Measurements from ENCODE around the gene HIVEP1. TPM values are rescaled to one million over a fixed set of nuclear protein-coding genes. Genes with fewer than 3 reads are reported as not detected.

The HIVEP1 gene
- total RNA-seq, 1 experiment from 2014 or later, result 6.6 TPM

DNA sequence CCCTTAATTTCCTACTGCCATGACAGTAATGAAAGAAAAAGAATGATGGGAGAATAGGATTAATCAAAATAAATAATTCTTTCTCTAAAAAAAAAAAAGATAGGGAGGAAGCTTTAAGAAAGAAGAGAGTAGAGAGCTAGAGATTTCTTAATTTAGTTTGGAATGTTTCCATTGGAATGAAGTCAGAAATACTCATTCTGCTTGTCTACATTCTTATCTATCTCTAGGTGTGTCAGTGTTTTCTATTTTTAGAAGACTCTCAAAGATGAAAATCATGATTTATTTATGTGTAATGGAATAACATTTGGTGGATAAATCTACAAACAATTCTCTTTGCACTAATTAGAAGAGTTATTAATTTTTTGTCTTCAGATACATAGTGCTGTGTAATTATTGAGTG is 38.0 kb upstream of the HIVEP1 start:
- no peak overlapping the region for H2AFZ ChIP-seq (ENCODE audit: low read length)
- no peaks in the 10 kb centered on the region for H3K79me2 ChIP-seq (ENCODE audit: low read length)
- no peak overlapping the region for H3K4me2 ChIP-seq (ENCODE audit: low read length)
- no TSS peak for BruUV-seq (replicated peaks)
- H4K20me1 ChIP-seq (ENCODE audit: low read length), result no peaks in the 10 kb centered on the region
- H3K27ac ChIP-seq (ENCODE audit: low read length), result no peak overlapping the region
- ChIA-PET POLR2A (ENCODE audit: unreplicated experiment) (interaction anchor here (0.7 kb wide), 1 partner anchor 478 kb away, joined by 3 read pairs; no protein-coding TSS in a partner anchor), CTCF (no interaction called here)
- no peaks in the 10 kb centered on the region for H3K36me3 ChIP-seq (ENCODE audit: low read depth, low read length)
- DNase-seq (peak; percentile 26), ATAC-seq (no peak)
- no peak overlapping the region for H3K4me3 ChIP-seq (ENCODE audit: low read length)
- no peaks in the 10 kb centered on the region for H3F3A ChIP-seq (ENCODE audit: low read length, unreplicated experiment)
- peaks cover 16% of the 10 kb centered on the region for H3K4me1 ChIP-seq (ENCODE audit: insufficient read depth, low read length)
- H3K9me3 ChIP-seq (ENCODE audit: low read length), result no peaks in the 10 kb centered on the region
- TF ChIP-seq EZH2 (IDR thresholded peaks at IDR 0.05; ENCODE audit: low read length, unreplicated experiment) (no peak), EZH2phosphoT487 (IDR thresholded peaks at IDR 0.05; ENCODE audit: borderline replicate concordance, low read length) (no peak)
- TF ChIP-seq, protein P1, sequence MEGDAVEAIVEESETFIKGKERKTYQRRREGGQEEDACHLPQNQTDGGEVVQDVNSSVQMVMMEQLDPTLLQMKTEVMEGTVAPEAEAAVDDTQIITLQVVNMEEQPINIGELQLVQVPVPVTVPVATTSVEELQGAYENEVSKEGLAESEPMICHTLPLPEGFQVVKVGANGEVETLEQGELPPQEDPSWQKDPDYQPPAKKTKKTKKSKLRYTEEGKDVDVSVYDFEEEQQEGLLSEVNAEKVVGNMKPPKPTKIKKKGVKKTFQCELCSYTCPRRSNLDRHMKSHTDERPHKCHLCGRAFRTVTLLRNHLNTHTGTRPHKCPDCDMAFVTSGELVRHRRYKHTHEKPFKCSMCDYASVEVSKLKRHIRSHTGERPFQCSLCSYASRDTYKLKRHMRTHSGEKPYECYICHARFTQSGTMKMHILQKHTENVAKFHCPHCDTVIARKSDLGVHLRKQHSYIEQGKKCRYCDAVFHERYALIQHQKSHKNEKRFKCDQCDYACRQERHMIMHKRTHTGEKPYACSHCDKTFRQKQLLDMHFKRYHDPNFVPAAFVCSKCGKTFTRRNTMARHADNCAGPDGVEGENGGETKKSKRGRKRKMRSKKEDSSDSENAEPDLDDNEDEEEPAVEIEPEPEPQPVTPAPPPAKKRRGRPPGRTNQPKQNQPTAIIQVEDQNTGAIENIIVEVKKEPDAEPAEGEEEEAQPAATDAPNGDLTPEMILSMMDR (conservative IDR thresholded peaks at IDR 0.05; ENCODE audit: low read depth, low read length), result no peak
- intact Hi-C loops (cut with micrococcal nuclease), result no loop called here
- no peaks in the 10 kb centered on the region for H3K9me2 ChIP-seq (replicated peaks; ENCODE audit: low read length)
- H3K27me3 ChIP-seq (ENCODE audit: low read length), result no peaks in the 10 kb centered on the region
- no peak overlapping the region for H3K9ac ChIP-seq (ENCODE audit: low read length)

DNA sequence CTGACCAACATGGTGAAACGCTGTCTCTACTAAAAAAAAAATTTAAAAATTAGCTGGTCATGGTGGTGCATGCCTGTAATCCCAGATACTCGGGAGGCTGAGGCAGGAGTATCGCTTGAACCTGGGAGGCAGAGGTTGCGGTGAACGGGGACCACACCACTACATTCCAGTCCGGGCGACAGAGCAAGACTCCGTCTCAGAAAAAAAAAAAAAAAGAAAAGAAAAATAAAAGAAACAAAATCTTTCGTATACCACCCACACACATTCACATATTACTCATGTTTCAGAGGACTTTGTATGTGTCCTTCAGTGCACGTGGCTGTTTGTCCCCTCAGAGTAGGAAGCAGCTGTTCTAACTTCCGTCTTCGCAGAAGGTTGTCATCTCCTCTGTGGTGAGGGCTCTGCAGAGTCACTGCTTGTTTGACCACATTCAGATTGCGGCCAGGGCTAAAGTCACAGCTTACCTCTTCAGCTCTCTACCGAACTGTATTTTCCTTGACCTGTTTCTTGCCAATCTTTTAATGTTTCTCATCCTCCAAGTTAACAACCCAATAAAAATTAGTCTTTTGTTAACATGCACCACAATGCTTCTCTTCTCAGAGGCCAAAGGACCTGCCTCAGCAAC is 36.6 kb upstream of the HIVEP1 start:
- CTCF ChIA-PET, result no interaction called here
- DNase-seq (no peak), ATAC-seq (no peak)
- H3K36me3 ChIP-seq (ENCODE audit: low read depth, low read length), result no peaks in the 10 kb centered on the region
- intact Hi-C loops (cut with micrococcal nuclease), result no loop called here
- no peak overlapping the region for H3K4me2 ChIP-seq (ENCODE audit: low read length)
- BruUV-seq (replicated peaks), result no TSS peak
- peaks cover 16% of the 10 kb centered on the region for H3K4me1 ChIP-seq (ENCODE audit: insufficient read depth, low read length)
- no peak overlapping the region for H3K27ac ChIP-seq (ENCODE audit: low read length)
- TF ChIP-seq, protein P1 (conservative IDR thresholded peaks at IDR 0.05; ENCODE audit: low read depth, low read length), result no peak
- TF ChIP-seq EZH2phosphoT487 (IDR thresholded peaks at IDR 0.05; ENCODE audit: borderline replicate concordance, low read length) (no peak), EZH2 (IDR thresholded peaks at IDR 0.05; ENCODE audit: low read length, unreplicated experiment) (no peak)
- H3K4me3 ChIP-seq (ENCODE audit: low read length), result no peak overlapping the region
- H3K9ac ChIP-seq (ENCODE audit: low read length), result no peak overlapping the region
- H2AFZ ChIP-seq (ENCODE audit: low read length), result no peak overlapping the region
- POLR2A ChIA-PET (ENCODE audit: unreplicated experiment), result no interaction called here
- no peaks in the 10 kb centered on the region for H3F3A ChIP-seq (ENCODE audit: low read length, unreplicated experiment)
- no peaks in the 10 kb centered on the region for H3K27me3 ChIP-seq (ENCODE audit: low read length)
- no peaks in the 10 kb centered on the region for H3K9me2 ChIP-seq (replicated peaks; ENCODE audit: low read length)
- no peaks in the 10 kb centered on the region for H4K20me1 ChIP-seq (ENCODE audit: low read length)
- H3K79me2 ChIP-seq (ENCODE audit: low read length), result no peaks in the 10 kb centered on the region
- H3K9me3 ChIP-seq (ENCODE audit: low read length), result no peaks in the 10 kb centered on the region

DNA sequence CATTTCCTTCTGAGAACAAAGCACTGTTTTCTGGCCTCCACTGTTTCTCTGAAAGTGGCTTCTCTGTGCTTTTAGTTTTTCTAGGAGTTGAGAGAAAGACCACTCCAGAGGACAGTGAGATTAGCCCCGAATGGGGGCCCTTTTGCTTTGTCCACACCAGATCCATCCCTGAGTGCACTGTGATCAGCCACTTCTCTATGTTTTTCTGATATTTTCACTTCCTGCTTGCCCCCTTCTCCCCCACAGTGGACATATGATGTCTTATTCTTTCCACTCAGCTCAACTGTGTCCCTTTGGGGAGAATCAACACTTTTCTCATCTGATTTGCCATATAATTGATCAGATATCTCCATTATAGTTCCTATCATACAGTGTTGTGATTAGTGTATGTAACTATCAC is 35.6 kb upstream of the HIVEP1 start:
- no peak overlapping the region for H3K4me3 ChIP-seq (ENCODE audit: low read length)
- peaks cover 11% of the 10 kb centered on the region; the same call in 1 of the 2 replicates for H3K4me1 ChIP-seq (ENCODE audit: insufficient read depth, low read length)
- no peak overlapping the region for H2AFZ ChIP-seq (ENCODE audit: low read length)
- intact Hi-C loops (cut with micrococcal nuclease), result no loop called here
- BruUV-seq (replicated peaks), result no TSS peak
- H3K4me2 ChIP-seq (ENCODE audit: low read length), result no peak overlapping the region
- H3K9me2 ChIP-seq (replicated peaks; ENCODE audit: low read length), result no peaks in the 10 kb centered on the region
- DNase-seq, result no peak
- TF ChIP-seq EZH2phosphoT487 (IDR thresholded peaks at IDR 0.05; ENCODE audit: borderline replicate concordance, low read length) (no peak), EZH2 (IDR thresholded peaks at IDR 0.05; ENCODE audit: low read length, unreplicated experiment) (no peak)
- TF ChIP-seq, protein P1 (conservative IDR thresholded peaks at IDR 0.05; ENCODE audit: low read depth, low read length), result no peak
- H3F3A ChIP-seq (ENCODE audit: low read length, unreplicated experiment), result no peaks in the 10 kb centered on the region
- no peaks in the 10 kb centered on the region for H3K27me3 ChIP-seq (ENCODE audit: low read length)
- H3K36me3 ChIP-seq (ENCODE audit: low read depth, low read length), result no peaks in the 10 kb centered on the region
- no peak overlapping the region for H3K9ac ChIP-seq (ENCODE audit: low read length)
- H4K20me1 ChIP-seq (ENCODE audit: low read length), result no peaks in the 10 kb centered on the region
- POLR2A ChIA-PET (ENCODE audit: unreplicated experiment), result no interaction called here
- no peaks in the 10 kb centered on the region for H3K79me2 ChIP-seq (ENCODE audit: low read length)
- H3K9me3 ChIP-seq (ENCODE audit: low read length), result no peaks in the 10 kb centered on the region
- no peak overlapping the region for H3K27ac ChIP-seq (ENCODE audit: low read length)
- CTCF ChIA-PET, result no interaction called here
- ATAC-seq, result no peak
